ENCODE results near the gene SIMC1.
"Not testable (repeated sequence)": the region's sequence is repeated elsewhere in the genome, so short reads cannot be mapped to it uniquely, and the experiment has no call there.

SIMC1 gene

DNA sequence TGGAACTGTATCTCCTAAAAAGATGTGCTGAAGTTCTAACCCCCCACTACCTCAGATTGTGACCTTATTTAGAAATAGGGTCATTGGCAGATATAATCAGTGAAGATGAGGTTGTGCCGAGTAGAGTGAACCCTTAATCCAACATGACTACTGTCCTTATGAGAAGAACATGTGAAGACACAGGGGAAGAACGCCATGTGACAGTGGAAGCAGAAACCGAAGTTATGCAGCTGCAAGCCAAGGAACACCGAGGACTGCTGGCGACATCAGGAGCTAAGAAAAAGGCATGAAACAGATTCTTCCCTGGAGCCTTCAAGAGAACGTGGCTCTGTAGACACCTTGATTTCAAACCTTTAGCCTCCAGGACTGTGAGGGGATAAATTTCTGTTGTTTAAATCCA is 6.8 kb downstream of the SIMC1 start:
- not testable (repeated sequence) for H3K27ac ChIP-seq (ENCODE audit: low read length); H3K36me3 ChIP-seq (replicated peaks; ENCODE audit: insufficient read depth, low read length); H3K9me3 ChIP-seq (replicated peaks; ENCODE audit: insufficient read depth, low read length); H3K4me3 ChIP-seq (ENCODE audit: low read length); H3K4me1 ChIP-seq (ENCODE audit: low read length); H3K27me3 ChIP-seq (replicated peaks; ENCODE audit: insufficient read depth, low read length); H3K4me2 ChIP-seq (ENCODE audit: low read depth, low read length); H3F3A ChIP-seq (ENCODE audit: insufficient read depth, low read length); H3K9ac ChIP-seq (ENCODE audit: low read length); DNase-seq; H2AFZ ChIP-seq (ENCODE audit: low read length); H4K20me1 ChIP-seq (ENCODE audit: insufficient read depth, low read length); H3K79me2 ChIP-seq (ENCODE audit: low read length); H3K9me2 ChIP-seq (replicated peaks; ENCODE audit: insufficient read depth, low read length)

DNA sequence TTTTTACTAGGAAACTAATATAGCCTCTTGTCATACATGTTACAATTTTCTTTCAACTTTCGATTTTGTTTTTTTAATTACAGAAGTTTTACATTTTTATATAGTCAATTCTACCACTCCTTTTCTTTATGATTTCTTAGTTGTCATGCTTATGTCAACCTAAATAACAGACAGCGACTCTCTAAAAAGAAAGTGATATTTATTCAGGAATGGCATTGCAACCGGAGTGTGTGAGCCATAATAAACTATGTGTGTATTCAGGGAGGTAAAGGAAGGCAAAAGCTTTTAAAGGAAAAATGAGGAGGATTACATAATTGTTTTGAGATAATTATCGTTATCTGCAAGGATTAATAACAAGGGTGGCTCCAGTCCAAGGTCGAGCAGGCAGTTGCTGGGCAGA is 7.3 kb downstream of the SIMC1 start:
- not testable (repeated sequence) for H2AFZ ChIP-seq (ENCODE audit: low read length); H3K9ac ChIP-seq (ENCODE audit: low read length); H3K79me2 ChIP-seq (ENCODE audit: low read length); H3K9me3 ChIP-seq (replicated peaks; ENCODE audit: insufficient read depth, low read length); H4K20me1 ChIP-seq (ENCODE audit: insufficient read depth, low read length); H3K27ac ChIP-seq (ENCODE audit: low read length); H3K27me3 ChIP-seq (replicated peaks; ENCODE audit: insufficient read depth, low read length); DNase-seq; H3K36me3 ChIP-seq (replicated peaks; ENCODE audit: insufficient read depth, low read length); H3F3A ChIP-seq (ENCODE audit: insufficient read depth, low read length); H3K9me2 ChIP-seq (replicated peaks; ENCODE audit: insufficient read depth, low read length); H3K4me2 ChIP-seq (ENCODE audit: low read depth, low read length); H3K4me1 ChIP-seq (ENCODE audit: low read length); H3K4me3 ChIP-seq (ENCODE audit: low read length)

DNA sequence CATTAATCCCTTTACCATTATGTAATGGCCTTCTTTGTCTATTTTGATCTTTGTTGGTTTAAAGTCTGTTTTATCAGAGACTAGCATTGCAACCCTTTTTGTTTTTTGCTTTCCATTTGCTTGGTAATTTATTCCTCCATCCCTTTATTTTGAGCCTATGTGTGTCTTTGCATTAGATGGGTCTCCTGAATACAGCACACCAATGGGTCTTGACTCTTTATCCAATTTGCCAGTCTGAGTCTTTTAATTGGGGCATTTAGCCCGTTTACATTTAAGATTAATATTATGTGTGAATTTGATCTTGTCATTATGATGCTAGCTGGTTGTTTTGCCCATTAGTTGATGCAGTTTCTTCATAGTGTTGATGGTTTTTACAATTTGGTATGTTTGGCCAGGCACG is 12.5 kb downstream of the SIMC1 start:
- not testable (repeated sequence) for H3K9me3 ChIP-seq (replicated peaks; ENCODE audit: insufficient read depth, low read length); H3K79me2 ChIP-seq (ENCODE audit: low read length); H3K4me1 ChIP-seq (ENCODE audit: low read length); H4K20me1 ChIP-seq (ENCODE audit: insufficient read depth, low read length); H3K27me3 ChIP-seq (replicated peaks; ENCODE audit: insufficient read depth, low read length); H3K36me3 ChIP-seq (replicated peaks; ENCODE audit: insufficient read depth, low read length); H3K4me3 ChIP-seq (ENCODE audit: low read length); H3K9ac ChIP-seq (ENCODE audit: low read length); DNase-seq; H3K9me2 ChIP-seq (replicated peaks; ENCODE audit: insufficient read depth, low read length); H3F3A ChIP-seq (ENCODE audit: insufficient read depth, low read length); H3K27ac ChIP-seq (ENCODE audit: low read length); H3K4me2 ChIP-seq (ENCODE audit: low read depth, low read length); H2AFZ ChIP-seq (ENCODE audit: low read length)

DNA sequence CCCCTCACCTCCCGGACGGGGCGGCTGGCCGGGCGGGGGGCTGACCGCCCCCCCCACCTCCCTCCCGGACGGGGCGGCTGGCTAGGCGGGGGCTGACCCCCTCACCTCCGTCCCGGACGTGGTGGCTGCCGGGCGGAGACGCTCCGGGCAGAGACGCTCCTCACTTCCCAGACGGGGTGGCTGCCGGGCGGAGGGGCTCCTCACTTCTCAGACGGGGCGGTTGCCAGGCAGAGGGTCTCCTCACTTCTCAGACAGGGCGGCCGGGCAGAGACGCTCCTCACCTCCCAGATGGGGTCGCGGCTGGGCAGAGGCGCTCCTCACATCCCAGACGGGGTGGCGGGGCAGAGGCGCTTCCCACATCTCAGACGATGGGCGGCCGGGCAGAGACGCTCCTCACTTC is 13.9 kb downstream of the SIMC1 start:
- H3K9me3 ChIP-seq (replicated peaks; ENCODE audit: insufficient read depth, low read length); H3K9me2 ChIP-seq (replicated peaks; ENCODE audit: insufficient read depth, low read length); H3K36me3 ChIP-seq (replicated peaks; ENCODE audit: insufficient read depth, low read length); H3K4me1 ChIP-seq (ENCODE audit: low read length); H3K27me3 ChIP-seq (replicated peaks; ENCODE audit: insufficient read depth, low read length); H3K79me2 ChIP-seq (ENCODE audit: low read length); H3F3A ChIP-seq (ENCODE audit: insufficient read depth, low read length); H2AFZ ChIP-seq (ENCODE audit: low read length); H3K4me2 ChIP-seq (ENCODE audit: low read depth, low read length); DNase-seq; H3K27ac ChIP-seq (ENCODE audit: low read length); H3K9ac ChIP-seq (ENCODE audit: low read length); H4K20me1 ChIP-seq (ENCODE audit: insufficient read depth, low read length); H3K4me3 ChIP-seq (ENCODE audit: low read length): not testable (repeated sequence)

DNA sequence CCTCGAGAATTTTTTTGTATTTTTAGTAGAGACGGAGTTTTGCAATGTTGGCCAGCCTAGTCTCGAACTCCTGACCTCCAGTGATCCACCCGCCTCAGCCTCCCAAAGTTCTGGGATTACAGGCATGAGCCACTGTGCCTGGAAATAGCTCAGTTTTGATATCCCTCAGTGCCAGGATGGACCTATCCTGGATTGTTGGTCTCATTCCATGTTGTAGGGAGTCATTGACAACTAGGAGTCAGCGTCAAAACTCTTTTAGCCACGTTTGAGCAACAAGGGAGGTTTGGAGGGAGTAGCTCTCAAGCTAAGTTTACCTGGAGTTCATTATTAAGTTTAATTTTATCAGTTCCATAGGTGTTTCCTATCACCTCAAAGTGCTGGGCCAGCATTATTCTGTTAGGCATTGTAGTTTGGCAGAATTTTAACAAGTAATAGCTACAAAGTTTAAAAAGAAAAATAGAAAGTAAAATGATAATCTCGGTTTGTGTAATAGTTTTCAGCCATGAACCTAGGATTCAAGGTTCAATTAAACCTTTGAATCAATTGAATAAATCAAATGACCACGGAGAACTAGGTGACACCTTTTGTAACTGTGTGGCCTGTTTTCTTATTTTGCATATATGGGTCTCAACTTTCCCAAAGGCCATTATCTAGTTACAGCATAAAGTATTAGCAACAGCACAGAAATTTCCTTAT is 15.3 kb downstream of the SIMC1 start:
- H3K9ac ChIP-seq (ENCODE audit: low read length); H3K9me2 ChIP-seq (replicated peaks; ENCODE audit: insufficient read depth, low read length); H3K27ac ChIP-seq (ENCODE audit: low read length); H3K27me3 ChIP-seq (replicated peaks; ENCODE audit: insufficient read depth, low read length); H4K20me1 ChIP-seq (ENCODE audit: insufficient read depth, low read length); H3K9me3 ChIP-seq (replicated peaks; ENCODE audit: insufficient read depth, low read length); H3K4me3 ChIP-seq (ENCODE audit: low read length); H3K4me1 ChIP-seq (ENCODE audit: low read length); H3K79me2 ChIP-seq (ENCODE audit: low read length); H2AFZ ChIP-seq (ENCODE audit: low read length); DNase-seq; H3K4me2 ChIP-seq (ENCODE audit: low read depth, low read length); H3F3A ChIP-seq (ENCODE audit: insufficient read depth, low read length); H3K36me3 ChIP-seq (replicated peaks; ENCODE audit: insufficient read depth, low read length): not testable (repeated sequence)

DNA sequence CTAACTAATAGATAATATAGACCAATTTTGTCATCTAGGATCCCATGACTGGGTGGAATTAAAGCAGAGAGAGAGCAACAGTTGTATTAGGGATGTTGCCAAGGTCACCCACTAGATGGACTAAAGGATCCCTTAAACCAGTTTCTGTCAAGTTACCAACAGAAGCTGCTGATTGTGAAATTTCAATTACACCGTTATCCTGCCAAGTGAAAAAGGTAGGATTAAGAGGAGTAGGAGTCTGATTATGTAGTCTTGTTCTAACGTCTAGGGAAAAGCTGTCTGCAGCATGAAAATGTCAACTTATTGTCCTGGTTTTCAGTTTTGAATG is 15.8 kb downstream of the SIMC1 start:
- H3K27ac ChIP-seq (ENCODE audit: low read length); H3K9ac ChIP-seq (ENCODE audit: low read length); H3K36me3 ChIP-seq (replicated peaks; ENCODE audit: insufficient read depth, low read length); H3K9me2 ChIP-seq (replicated peaks; ENCODE audit: insufficient read depth, low read length); H4K20me1 ChIP-seq (ENCODE audit: insufficient read depth, low read length); H3K9me3 ChIP-seq (replicated peaks; ENCODE audit: insufficient read depth, low read length); H3K4me1 ChIP-seq (ENCODE audit: low read length); H2AFZ ChIP-seq (ENCODE audit: low read length); H3K4me3 ChIP-seq (ENCODE audit: low read length); H3K4me2 ChIP-seq (ENCODE audit: low read depth, low read length); H3K27me3 ChIP-seq (replicated peaks; ENCODE audit: insufficient read depth, low read length); H3K79me2 ChIP-seq (ENCODE audit: low read length); DNase-seq; H3F3A ChIP-seq (ENCODE audit: insufficient read depth, low read length): not testable (repeated sequence)

DNA sequence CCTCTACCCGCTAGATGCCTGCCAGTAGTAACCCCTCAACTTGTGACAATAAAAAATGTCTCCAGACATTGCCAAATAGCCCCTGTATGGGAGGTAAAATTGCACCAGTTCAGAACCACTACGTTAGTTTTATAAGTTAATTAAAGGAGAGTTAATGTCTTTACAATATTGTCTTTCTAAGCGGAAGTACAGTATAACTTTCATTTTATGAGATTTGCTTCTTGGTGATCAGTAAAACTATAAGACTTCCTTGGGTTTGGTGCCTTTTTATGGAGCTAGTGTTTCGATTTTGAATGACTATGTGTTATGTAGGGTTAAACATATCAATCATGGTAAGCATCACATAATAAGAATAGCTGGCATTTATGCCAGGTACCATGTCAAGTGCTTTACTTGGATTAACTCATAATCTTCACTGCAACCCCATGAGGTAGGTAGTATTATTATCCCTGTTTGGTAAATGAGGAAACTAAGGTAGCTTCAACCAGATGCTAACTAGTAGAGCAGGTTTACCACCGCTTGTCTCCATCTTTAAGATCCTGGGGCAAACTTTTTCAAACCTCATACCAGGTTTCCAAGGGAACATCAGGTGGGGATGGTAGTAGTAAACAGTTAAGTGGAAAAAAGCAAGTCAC is 19.8 kb downstream of the SIMC1 start:
- H3K9ac ChIP-seq (ENCODE audit: low read length); H3K9me3 ChIP-seq (replicated peaks; ENCODE audit: insufficient read depth, low read length); H3K27me3 ChIP-seq (replicated peaks; ENCODE audit: insufficient read depth, low read length): not testable (repeated sequence)

DNA sequence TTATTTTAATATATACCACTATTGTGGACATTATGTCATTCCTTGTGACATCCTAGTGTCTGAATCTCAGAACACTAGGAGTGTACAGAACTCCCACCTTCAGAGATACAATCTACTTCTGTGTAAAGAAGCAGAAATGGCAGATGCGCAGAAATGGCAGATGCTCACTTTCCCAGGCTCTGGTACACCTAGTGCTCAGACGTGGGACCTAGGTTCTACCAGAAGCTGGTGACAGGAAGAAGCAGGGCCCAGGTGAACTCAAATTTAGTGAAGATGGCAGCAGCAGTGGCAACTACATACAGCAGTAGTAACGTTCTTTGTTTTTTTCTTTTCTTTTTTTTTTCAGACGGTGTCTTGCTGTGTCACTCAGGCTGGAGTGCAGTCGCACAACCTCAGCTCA is 22.5 kb downstream of the SIMC1 start:
- H3K27me3 ChIP-seq (replicated peaks; ENCODE audit: insufficient read depth, low read length); H3K79me2 ChIP-seq (ENCODE audit: low read length); H3K4me2 ChIP-seq (ENCODE audit: low read depth, low read length); H4K20me1 ChIP-seq (ENCODE audit: insufficient read depth, low read length); DNase-seq; H3K9me2 ChIP-seq (replicated peaks; ENCODE audit: insufficient read depth, low read length); H3K4me3 ChIP-seq (ENCODE audit: low read length); H3K27ac ChIP-seq (ENCODE audit: low read length); H3K36me3 ChIP-seq (replicated peaks; ENCODE audit: insufficient read depth, low read length); H3K9me3 ChIP-seq (replicated peaks; ENCODE audit: insufficient read depth, low read length); H3K4me1 ChIP-seq (ENCODE audit: low read length); H2AFZ ChIP-seq (ENCODE audit: low read length); H3K9ac ChIP-seq (ENCODE audit: low read length); H3F3A ChIP-seq (ENCODE audit: insufficient read depth, low read length): not testable (repeated sequence)

More for the DNA sequence above, 19.8 kb downstream of the SIMC1 start:
- not testable (repeated sequence) for H3K79me2 ChIP-seq (ENCODE audit: low read length); H3K27ac ChIP-seq (ENCODE audit: low read length); H4K20me1 ChIP-seq (ENCODE audit: insufficient read depth, low read length); H2AFZ ChIP-seq (ENCODE audit: low read length); DNase-seq; H3F3A ChIP-seq (ENCODE audit: insufficient read depth, low read length); H3K4me3 ChIP-seq (ENCODE audit: low read length); H3K9me2 ChIP-seq (replicated peaks; ENCODE audit: insufficient read depth, low read length); H3K4me1 ChIP-seq (ENCODE audit: low read length); H3K4me2 ChIP-seq (ENCODE audit: low read depth, low read length); H3K36me3 ChIP-seq (replicated peaks; ENCODE audit: insufficient read depth, low read length)

All from MM.1S (cell line).